ENCODE data around the gene PRDM5.

The PRDM5 gene

GRCh38 chr4:120814886-120815285 is 107.6 kb downstream of the PRDM5 start:
- Histone ChIP-seq H3K18ac (ENCODE audit: low read length) (no peak overlapping the region), H3K4me1 (ENCODE audit: control insufficient read depth, low read depth, low read length) (no peaks in the 10 kb centered on the region), H3K4me2 (ENCODE audit: low read length) (no peak overlapping the region), H3K23ac (ENCODE audit: low read length) (no peak overlapping the region), H3K9ac (ENCODE audit: low read length) (no peak overlapping the region), H4K8ac (ENCODE audit: low read depth, low read length) (no peak overlapping the region), H2BK5ac (ENCODE audit: low read length) (no peak overlapping the region), H3K27ac (ENCODE audit: low read depth, low read length) (no peak overlapping the region), H2BK15ac (replicated peaks; ENCODE audit: low read depth) (no peak overlapping the region), H2AK5ac (ENCODE audit: low read length) (no peak overlapping the region), H4K5ac (ENCODE audit: low read length) (no peak overlapping the region), H3K4me3 (ENCODE audit: low read length) (no peak overlapping the region), H3K56ac (ENCODE audit: low read length) (no peak overlapping the region), H3K79me1 (ENCODE audit: low read length) (no peaks in the 10 kb centered on the region), H2BK120ac (ENCODE audit: low read depth, low read length) (no peak overlapping the region), H3K79me2 (ENCODE audit: control insufficient read depth, insufficient read depth, low read length) (no peaks in the 10 kb centered on the region), H3K27me3 (ENCODE audit: insufficient read depth, low read length, poor library complexity) (no peaks in the 10 kb centered on the region), H3K36me3 (ENCODE audit: control insufficient read depth, insufficient read depth, low read length) (no peaks in the 10 kb centered on the region), H3K4ac (ENCODE audit: low read depth, low read length) (no peak overlapping the region)
- DNase-seq = no peak
- WGBS (ENCODE audit: extremely low coverage, insufficient coverage, low lambda C conversion rate) = no CpG with 5 or more reads among the region's 2 CpGs

GRCh38 chr4:120812216-120812615 is 110.3 kb downstream of the PRDM5 start:
- Histone ChIP-seq H3K4me2 (ENCODE audit: low read length) (no peak overlapping the region), H3K4me3 (ENCODE audit: low read length) (no peak overlapping the region), H2BK120ac (ENCODE audit: low read depth, low read length) (no peak overlapping the region), H3K79me1 (ENCODE audit: low read length) (no peaks in the 10 kb centered on the region), H3K23ac (ENCODE audit: low read length) (no peak overlapping the region), H3K18ac (ENCODE audit: low read length) (no peak overlapping the region), H4K5ac (ENCODE audit: low read length) (no peak overlapping the region), H2AK5ac (ENCODE audit: low read length) (no peak overlapping the region), H2BK15ac (replicated peaks; ENCODE audit: low read depth) (no peak overlapping the region), H3K27me3 (ENCODE audit: insufficient read depth, low read length, poor library complexity) (no peaks in the 10 kb centered on the region), H4K8ac (ENCODE audit: low read depth, low read length) (no peak overlapping the region), H3K79me2 (ENCODE audit: control insufficient read depth, insufficient read depth, low read length) (no peaks in the 10 kb centered on the region), H3K4ac (ENCODE audit: low read depth, low read length) (no peak overlapping the region), H3K36me3 (ENCODE audit: control insufficient read depth, insufficient read depth, low read length) (no peaks in the 10 kb centered on the region), H2BK5ac (ENCODE audit: low read length) (no peak overlapping the region), H3K4me1 (ENCODE audit: control insufficient read depth, low read depth, low read length) (no peaks in the 10 kb centered on the region), H3K56ac (ENCODE audit: low read length) (no peak overlapping the region), H3K9ac (ENCODE audit: low read length) (no peak overlapping the region), H3K27ac (ENCODE audit: low read depth, low read length) (no peak overlapping the region)
- no CpG with 5 or more reads among the region's 2 CpGs for WGBS (ENCODE audit: extremely low coverage, insufficient coverage, low lambda C conversion rate)
- DNase-seq = no peak

- H3K4me1 ChIP-seq (ENCODE audit: control insufficient read depth, low read depth, low read length) = no peaks in the 10 kb centered on the region
- H3K27me3 ChIP-seq (ENCODE audit: insufficient read depth, low read length, poor library complexity) = no peaks in the 10 kb centered on the region
- H3K18ac ChIP-seq (ENCODE audit: low read length) = no peak overlapping the region
- no peaks in the 10 kb centered on the region for H3K79me1 ChIP-seq (ENCODE audit: low read length)
- no peak overlapping the region for H2BK5ac ChIP-seq (ENCODE audit: low read length)
- no peak overlapping the region for H3K27ac ChIP-seq (ENCODE audit: low read depth, low read length)
- H2BK120ac ChIP-seq (ENCODE audit: low read depth, low read length) = no peak overlapping the region
- H3K23ac ChIP-seq (ENCODE audit: low read length) = no peak overlapping the region
- no peak for DNase-seq
- no peak overlapping the region for H3K4ac ChIP-seq (ENCODE audit: low read depth, low read length)
- no peak overlapping the region for H2BK15ac ChIP-seq (replicated peaks; ENCODE audit: low read depth)
- H4K5ac ChIP-seq (ENCODE audit: low read length) = no peak overlapping the region
- H3K4me3 ChIP-seq (ENCODE audit: low read length) = no peak overlapping the region
- H4K8ac ChIP-seq (ENCODE audit: low read depth, low read length) = no peak overlapping the region
- no peaks in the 10 kb centered on the region for H3K79me2 ChIP-seq (ENCODE audit: control insufficient read depth, insufficient read depth, low read length)
- no peak overlapping the region for H3K9ac ChIP-seq (ENCODE audit: low read length)
- no peak overlapping the region for H3K56ac ChIP-seq (ENCODE audit: low read length)
- no peak overlapping the region for H3K4me2 ChIP-seq (ENCODE audit: low read length)
- no CpG with 5 or more reads among the region's 1 CpG for WGBS (ENCODE audit: extremely low coverage, insufficient coverage, low lambda C conversion rate)
- H2AK5ac ChIP-seq (ENCODE audit: low read length) = no peak overlapping the region
- no peaks in the 10 kb centered on the region for H3K36me3 ChIP-seq (ENCODE audit: control insufficient read depth, insufficient read depth, low read length)
Observed at GRCh38 chr4:120809518-120809917, 113.0 kb downstream of the PRDM5 start.

GRCh38 chr4:120808475-120809141 is 113.9 kb downstream of the PRDM5 start:
- WGBS (ENCODE audit: extremely low coverage, insufficient coverage, low lambda C conversion rate) = no CpG with 5 or more reads among the region's 24 CpGs

GRCh38 chr4:120801137-120801758 is 121.3 kb downstream of the PRDM5 start:
- no peak overlapping the region for H3K27ac ChIP-seq (ENCODE audit: low read depth, low read length)
- no peak overlapping the region for H2BK15ac ChIP-seq (replicated peaks; ENCODE audit: low read depth)

More at GRCh38 chr4:120808475-120809141, 113.9 kb downstream of the PRDM5 start:
- H4K5ac ChIP-seq (ENCODE audit: low read length) = no peak overlapping the region
- no peak overlapping the region for H4K8ac ChIP-seq (ENCODE audit: low read depth, low read length)
- H3K4ac ChIP-seq (ENCODE audit: low read depth, low read length) = no peak overlapping the region
- no peak overlapping the region for H3K27ac ChIP-seq (ENCODE audit: low read depth, low read length)
- H3K4me2 ChIP-seq (ENCODE audit: low read length) = no peak overlapping the region
- no peaks in the 10 kb centered on the region for H3K27me3 ChIP-seq (ENCODE audit: insufficient read depth, low read length, poor library complexity)
- no peaks in the 10 kb centered on the region for H3K79me1 ChIP-seq (ENCODE audit: low read length)
- no peaks in the 10 kb centered on the region for H3K36me3 ChIP-seq (ENCODE audit: control insufficient read depth, insufficient read depth, low read length)
- no peaks in the 10 kb centered on the region for H3K4me1 ChIP-seq (ENCODE audit: control insufficient read depth, low read depth, low read length)
- H3K23ac ChIP-seq (ENCODE audit: low read length) = no peak overlapping the region
- H2BK120ac ChIP-seq (ENCODE audit: low read depth, low read length) = no peak overlapping the region
- no peak overlapping the region for H3K56ac ChIP-seq (ENCODE audit: low read length)
- no peak overlapping the region for H2BK5ac ChIP-seq (ENCODE audit: low read length)
- H2BK15ac ChIP-seq (replicated peaks; ENCODE audit: low read depth) = no peak overlapping the region
- no peak overlapping the region for H3K18ac ChIP-seq (ENCODE audit: low read length)
- no peaks in the 10 kb centered on the region for H3K79me2 ChIP-seq (ENCODE audit: control insufficient read depth, insufficient read depth, low read length)
- H3K9ac ChIP-seq (ENCODE audit: low read length) = no peak overlapping the region
- no peak overlapping the region for H2AK5ac ChIP-seq (ENCODE audit: low read length)
- no peak for DNase-seq
- H3K4me3 ChIP-seq (ENCODE audit: low read length) = no peak overlapping the region

More at GRCh38 chr4:120801137-120801758, 121.3 kb downstream of the PRDM5 start:
- Histone ChIP-seq H2BK5ac (ENCODE audit: low read length) (no peak overlapping the region), H3K4ac (ENCODE audit: low read depth, low read length) (no peak overlapping the region), H3K79me2 (ENCODE audit: control insufficient read depth, insufficient read depth, low read length) (no peaks in the 10 kb centered on the region), H4K8ac (ENCODE audit: low read depth, low read length) (peak overlapping the region; percentile 14), H3K18ac (ENCODE audit: low read length) (no peak overlapping the region), H3K23ac (ENCODE audit: low read length) (no peak overlapping the region), H3K56ac (ENCODE audit: low read length) (no peak overlapping the region), H4K5ac (ENCODE audit: low read length) (no peak overlapping the region), H2BK120ac (ENCODE audit: low read depth, low read length) (no peak overlapping the region), H3K4me3 (ENCODE audit: low read length) (no peak overlapping the region), H3K9ac (ENCODE audit: low read length) (no peak overlapping the region), H3K27me3 (ENCODE audit: insufficient read depth, low read length, poor library complexity) (no peaks in the 10 kb centered on the region), H3K36me3 (ENCODE audit: control insufficient read depth, insufficient read depth, low read length) (no peaks in the 10 kb centered on the region), H3K79me1 (ENCODE audit: low read length) (no peaks in the 10 kb centered on the region), H3K4me1 (ENCODE audit: control insufficient read depth, low read depth, low read length) (no peaks in the 10 kb centered on the region), H3K4me2 (ENCODE audit: low read length) (no peak overlapping the region), H2AK5ac (ENCODE audit: low read length) (no peak overlapping the region)
- no CpG with 5 or more reads among the region's 5 CpGs for WGBS (ENCODE audit: extremely low coverage, insufficient coverage, low lambda C conversion rate)
- DNase-seq = no peak
